Osteoblast (primary cell): ENCODE data around the gene ZFP90. TPM values are rescaled to one million over a fixed set of nuclear protein-coding genes. Genes with fewer than 3 reads are reported as not detected.

Experiments
- DNase-seq: peaks from one replicate; pipeline ENCODE4 v3.0.0; 2011; ENCODE audit warnings: low spot score, mixed read lengths; ENCODE audit not compliant: insufficient read length; ENCODE audit errors: missing footprints
- H2AFZ ChIP-seq: 2 replicates; pipeline ENCODE4 v1.6.0; 2011; ENCODE audit warnings: mild to moderate bottlenecking, low read length
- H3K27ac ChIP-seq: 2 replicates; pipeline ENCODE4 v1.5.1; 2011; ENCODE audit warnings: mild to moderate bottlenecking, low read depth, low read length, moderate library complexity
- H3K27me3 ChIP-seq: 2 replicates; pipeline ENCODE4 v1.6.0; 2012; ENCODE audit warnings: mild to moderate bottlenecking, control low read depth, inconsistent platforms, low read length, moderate library complexity; ENCODE audit not compliant: insufficient read depth
- H3K36me3 ChIP-seq: 2 replicates; pipeline ENCODE4 v1.5.1; 2011; ENCODE audit warnings: mild to moderate bottlenecking, low read length, control low read depth, moderate library complexity; ENCODE audit not compliant: insufficient read depth
- H3K4me1 ChIP-seq: 2 replicates; pipeline ENCODE4 v1.5.1; 2011; ENCODE audit warnings: mild to moderate bottlenecking, low read length, control low read depth, moderate library complexity; ENCODE audit not compliant: insufficient read depth
- H3K4me2 ChIP-seq: 2 replicates; pipeline ENCODE4 v1.6.0; 2011; ENCODE audit warnings: mild to moderate bottlenecking, low read length; ENCODE audit not compliant: insufficient read depth
- H3K4me3 ChIP-seq: fragments of 200-600 bp; sonication (generic); 3 replicates; pipeline ENCODE4 v1.5.1; 2012; ENCODE audit warnings: mild to moderate bottlenecking, low read length, inconsistent platforms; ENCODE audit not compliant: insufficient read depth
- H3K79me2 ChIP-seq: 2 replicates; pipeline ENCODE4 v1.6.0; 2012; ENCODE audit warnings: mild to moderate bottlenecking, low read length, control low read depth, inconsistent platforms; ENCODE audit not compliant: insufficient read depth
- H3K9me3 ChIP-seq: 2 replicates; pipeline ENCODE4 v1.5.1; 2011; ENCODE audit warnings: low read depth, low read length, control low read depth
- H4K20me1 ChIP-seq: 2 replicates; pipeline ENCODE4 v1.6.0; 2012; ENCODE audit warnings: mild to moderate bottlenecking, low read length, control low read depth; ENCODE audit not compliant: insufficient read depth
- CTCF ChIP-seq: IDR thresholded peaks from 2 replicates; pipeline ENCODE4 v1.5.1; 2011; ENCODE audit warnings: mild to moderate bottlenecking, low read depth, low read length, moderate library complexity; ENCODE audit errors: extremely low read depth
- total RNA-seq: library from RNA; depleted of rRNA; stranded (reverse); fragments of >200 nt; gene quantifications from 2 replicates; pipeline ENCODE4 v1.2.3, GENCODE V29; 2012

The ZFP90 gene
- total RNA-seq, 1 donor, result 41.3 TPM

- H3K27ac ChIP-seq, result no peak overlapping the region
- H2AFZ ChIP-seq, result no peak overlapping the region
- no peak for DNase-seq
- no peaks in the 10 kb centered on the region for H3K9me3 ChIP-seq
- H4K20me1 ChIP-seq, result no peaks in the 10 kb centered on the region
- no peak overlapping the region for H3K4me2 ChIP-seq
- H3K36me3 ChIP-seq, result no peaks in the 10 kb centered on the region
- no peaks in the 10 kb centered on the region for H3K27me3 ChIP-seq
- no peak overlapping the region for H3K4me3 ChIP-seq
- no peak for TF ChIP-seq CTCF
- H3K4me1 ChIP-seq, result peaks cover 4% of the 10 kb centered on the region
- no peaks in the 10 kb centered on the region for H3K79me2 ChIP-seq
These were observed 21.4 kb upstream of the ZFP90 start for GRCh38 chr16:68517606-68518166.

DNA sequence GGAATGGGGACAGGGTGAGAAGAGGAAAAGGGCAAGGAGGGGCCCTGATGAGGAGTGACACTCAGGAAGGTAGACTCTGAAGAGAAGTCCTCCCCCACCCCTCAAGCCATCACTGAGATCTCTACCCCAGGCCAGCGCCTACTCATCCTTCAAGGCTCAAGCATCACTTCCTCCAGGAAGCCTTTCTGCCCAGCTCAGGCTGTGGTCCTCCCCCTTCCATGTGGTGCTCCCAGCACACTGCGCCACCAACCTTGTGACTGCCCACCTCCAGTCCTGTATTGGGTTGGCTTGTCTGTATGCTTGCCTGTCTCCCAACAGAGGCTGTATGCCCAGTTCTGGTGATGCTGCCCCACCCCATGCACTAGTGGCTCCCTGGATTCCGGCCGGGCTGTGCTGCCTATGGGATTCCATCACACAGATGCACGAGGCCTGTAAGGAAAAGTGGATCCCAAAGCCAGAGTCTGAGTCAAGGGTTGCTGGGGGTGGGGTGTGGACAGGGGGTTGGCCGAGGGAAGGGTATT is 19.8 kb upstream of the ZFP90 start:
- no peaks in the 10 kb centered on the region for H3K27me3 ChIP-seq
- no peak overlapping the region for H3K4me3 ChIP-seq
- H3K9me3 ChIP-seq, result no peaks in the 10 kb centered on the region
- H3K36me3 ChIP-seq, result no peaks in the 10 kb centered on the region
- H3K4me1 ChIP-seq, result peaks cover 4% of the 10 kb centered on the region
- no peak overlapping the region for H2AFZ ChIP-seq
- H4K20me1 ChIP-seq, result no peaks in the 10 kb centered on the region
- no peak overlapping the region for H3K27ac ChIP-seq
- DNase-seq, result no peak
- H3K79me2 ChIP-seq, result no peaks in the 10 kb centered on the region
- no peak overlapping the region for H3K4me2 ChIP-seq
- no peak for TF ChIP-seq CTCF

- H4K20me1 ChIP-seq, result no peaks in the 10 kb centered on the region
- DNase-seq, result peak; percentile 99
These were observed 18.4 kb upstream of the ZFP90 start for GRCh38 chr16:68520649-68521086.

More at GRCh38 chr16:68520649-68521086, 18.4 kb upstream of the ZFP90 start:
- H3K9me3 ChIP-seq, result no peaks in the 10 kb centered on the region
- H3K79me2 ChIP-seq, result no peaks in the 10 kb centered on the region
- no peak overlapping the region for H3K27ac ChIP-seq
- TF ChIP-seq CTCF, result peak; percentile 98
- peaks cover 4% of the 10 kb centered on the region for H3K4me1 ChIP-seq
- no peaks in the 10 kb centered on the region for H3K36me3 ChIP-seq
- H2AFZ ChIP-seq, result peak overlapping the region; percentile 81
- peak overlapping the region; percentile 94 for H3K4me2 ChIP-seq
- H3K27me3 ChIP-seq, result no peaks in the 10 kb centered on the region
- H3K4me3 ChIP-seq, result peak overlapping the region; percentile 70
